Endothelial cell of hepatic sinusoid (primary cell): ENCODE data around the gene WDR86.

Experiments
- in situ Hi-C: cut with HindIII; loops from 2 replicates; pipeline ENCODE4 v1.10.0; 2017; ENCODE audit warnings: low sequenced_read_pairs

WDR86 gene

GRCh38 chr7:151428378-151429236 is 18.8 kb upstream of the WDR86 start:
- in situ Hi-C loops, result no loop called here

- in situ Hi-C loops, result no loop called here
Observed at GRCh38 chr7:151427705-151428377, 18.0 kb upstream of the WDR86 start.

GRCh38 chr7:151426904-151427704 is 17.3 kb upstream of the WDR86 start:
- in situ Hi-C loops, result no loop called here

GRCh38 chr7:151426441-151426903 is 16.6 kb upstream of the WDR86 start:
- in situ Hi-C loops, result no loop called here

- in situ Hi-C loops, result no loop called here
Observed at GRCh38 chr7:151425670-151426440, 16.0 kb upstream of the WDR86 start.

GRCh38 chr7:151424799-151425198 is 15.0 kb upstream of the WDR86 start:
- in situ Hi-C loops, result no loop called here

GRCh38 chr7:151423936-151424335 is 14.1 kb upstream of the WDR86 start:
- in situ Hi-C loops, result no loop called here

- in situ Hi-C loops, result no loop called here
Observed at GRCh38 chr7:151423226-151423625, 13.4 kb upstream of the WDR86 start.

- in situ Hi-C loops, result no loop called here
Observed at GRCh38 chr7:151422212-151422611, 12.4 kb upstream of the WDR86 start.

GRCh38 chr7:151420144-151420543 is 10.3 kb upstream of the WDR86 start:
- in situ Hi-C loops, result no loop called here

- in situ Hi-C loops, result no loop called here
Observed at GRCh38 chr7:151416941-151417315, 7.1 kb upstream of the WDR86 start.

GRCh38 chr7:151416112-151416940 is 6.5 kb upstream of the WDR86 start:
- in situ Hi-C loops, result no loop called here

- in situ Hi-C loops, result no loop called here
Observed at GRCh38 chr7:151415375-151416105, 5.7 kb upstream of the WDR86 start.

- in situ Hi-C loops, result loop anchor here (5.0 kb wide), 1 partner anchor 51 kb away; no protein-coding TSS in a partner anchor
Observed at GRCh38 chr7:151413241-151413640, 3.4 kb upstream of the WDR86 start.

- in situ Hi-C loops, result loop anchor here (5.0 kb wide), 1 partner anchor 50 kb away; no protein-coding TSS in a partner anchor
Observed at GRCh38 chr7:151412318-151412717, 2.5 kb upstream of the WDR86 start.

- in situ Hi-C loops, result loop anchor here (5.0 kb wide), 1 partner anchor 49 kb away; no protein-coding TSS in a partner anchor
Observed at GRCh38 chr7:151411551-151411950, 1.7 kb upstream of the WDR86 start.

- in situ Hi-C loops, result loop anchor here (5.0 kb wide), 1 partner anchor 48 kb away; no protein-coding TSS in a partner anchor
Observed at GRCh38 chr7:151410405-151411390, 860 bp upstream of the WDR86 start.
